Stimulated activated memory B cell treated with anti-CD40 and anti-IgM and Interleukin-4, amounts not matched to agents 10 μg/mL and 1 μg/mL and 100 μg/mL, for 72 hours (primary cell): ENCODE results near the gene ACKR3.

ENCODE experiments used
- ATAC-seq: fragments of 150-1000 bp; cut with Tn5 transposase; 2 replicates; pipeline ENCODE4 v1.10.0; 2021
- H3K27ac Mint-ChIP-seq: one replicate; pipeline ENCODE4 v1.8.0; 2022; ENCODE audit warnings: mild to moderate bottlenecking, mixed read lengths
- H3K27me3 Mint-ChIP-seq: one replicate; pipeline ENCODE4 v1.8.0; 2022; ENCODE audit warnings: mixed read lengths
- H3K36me3 Mint-ChIP-seq: one replicate; pipeline ENCODE4 v1.8.0; 2022; ENCODE audit warnings: mixed read lengths
- H3K4me1 Mint-ChIP-seq: one replicate; pipeline ENCODE4 v1.8.0; 2022; ENCODE audit warnings: mixed read lengths
- H3K4me3 Mint-ChIP-seq: one replicate; pipeline ENCODE4 v1.8.0; 2022; ENCODE audit warnings: mild to moderate bottlenecking, moderate library complexity, mixed read lengths
- H3K9me3 Mint-ChIP-seq: one replicate; pipeline ENCODE4 v1.8.0; 2022; ENCODE audit warnings: mixed read lengths

The ACKR3 gene

GRCh38 chr2:236631281-236631855, 61.7 kb downstream of the ACKR3 start:
- H3K27ac Mint-ChIP-seq = no peak overlapping the region
- H3K4me1 Mint-ChIP-seq = no peaks in the 10 kb centered on the region
- no peaks in the 10 kb centered on the region for H3K36me3 Mint-ChIP-seq
- H3K27me3 Mint-ChIP-seq = peaks cover 21% of the 10 kb centered on the region
- ATAC-seq = no peak
- no peak overlapping the region for H3K4me3 Mint-ChIP-seq
- H3K9me3 Mint-ChIP-seq = no peaks in the 10 kb centered on the region

GRCh38 chr2:236631856-236632291, 62.2 kb downstream of the ACKR3 start:
- no peak for ATAC-seq
- Mint-ChIP-seq H3K4me1 (no peaks in the 10 kb centered on the region), H3K27me3 (peaks cover 21% of the 10 kb centered on the region), H3K27ac (no peak overlapping the region), H3K9me3 (no peaks in the 10 kb centered on the region), H3K36me3 (no peaks in the 10 kb centered on the region), H3K4me3 (no peak overlapping the region)
